Activated CD8-positive, alpha-beta memory T cell treated with anti-CD3 and anti-CD28 coated beads, Interleukin-2, amount 50 U/mL, for 1 hour (primary cell): Measurements from ENCODE around the gene SYNGR3.
A peak's percentile ranks its signal among the peaks of the same experiment; 100 is the strongest.
"Not testable (repeated sequence)": the region's sequence is repeated elsewhere in the genome, so short reads cannot be mapped to it uniquely, and the experiment has no call there.

Experiments used
- DNase-seq: peaks from one replicate; pipeline ENCODE4 v3.0.0-alpha.2; 2020; ENCODE audit errors: extremely low read depth

The SYNGR3 gene

DNA sequence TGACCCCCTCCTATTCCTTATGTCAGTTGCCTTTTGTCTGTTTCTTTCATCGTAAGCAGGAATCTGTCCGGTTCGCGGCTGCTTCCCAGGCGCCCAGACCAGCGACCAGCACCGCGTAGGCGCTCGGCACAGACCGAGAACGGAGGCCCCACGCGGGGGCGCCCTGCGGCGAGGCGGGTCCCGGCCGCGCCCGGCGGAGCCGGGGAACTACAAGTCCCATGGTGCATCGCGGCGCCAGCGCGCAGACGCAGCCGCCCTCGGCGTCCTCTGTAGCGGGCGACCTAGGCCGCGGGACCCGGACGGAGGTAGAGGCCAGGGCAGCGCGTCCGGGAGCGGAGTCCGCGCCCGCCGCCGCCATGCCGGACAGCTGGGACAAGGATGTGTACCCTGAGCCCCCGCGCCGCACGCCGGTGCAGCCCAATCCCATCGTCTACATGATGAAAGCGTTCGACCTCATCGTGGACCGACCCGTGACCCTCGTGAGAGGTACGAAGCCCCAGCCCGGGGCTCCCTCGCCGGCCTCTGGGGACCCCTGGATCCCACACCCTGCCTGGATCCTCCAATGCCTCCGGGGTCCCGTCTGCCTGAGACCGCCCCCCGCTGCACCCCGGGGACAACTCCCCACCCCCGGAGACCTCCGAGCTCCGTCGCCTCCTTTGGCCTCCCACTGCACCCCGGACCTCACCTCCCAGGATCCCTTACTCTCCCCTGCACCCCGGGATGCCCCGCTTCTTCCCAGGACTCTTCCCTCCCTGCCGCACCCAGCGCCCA, 30.3 kb upstream of the SYNGR3 start, which contains the start of gene NDUFB10:
NDUFB10 (plus strand) TSS at position 270 of the 771 bp plus-strand sequence; CDS start at position 357, 87 bp downstream.
- DNase-seq = peak; percentile 50

DNA sequence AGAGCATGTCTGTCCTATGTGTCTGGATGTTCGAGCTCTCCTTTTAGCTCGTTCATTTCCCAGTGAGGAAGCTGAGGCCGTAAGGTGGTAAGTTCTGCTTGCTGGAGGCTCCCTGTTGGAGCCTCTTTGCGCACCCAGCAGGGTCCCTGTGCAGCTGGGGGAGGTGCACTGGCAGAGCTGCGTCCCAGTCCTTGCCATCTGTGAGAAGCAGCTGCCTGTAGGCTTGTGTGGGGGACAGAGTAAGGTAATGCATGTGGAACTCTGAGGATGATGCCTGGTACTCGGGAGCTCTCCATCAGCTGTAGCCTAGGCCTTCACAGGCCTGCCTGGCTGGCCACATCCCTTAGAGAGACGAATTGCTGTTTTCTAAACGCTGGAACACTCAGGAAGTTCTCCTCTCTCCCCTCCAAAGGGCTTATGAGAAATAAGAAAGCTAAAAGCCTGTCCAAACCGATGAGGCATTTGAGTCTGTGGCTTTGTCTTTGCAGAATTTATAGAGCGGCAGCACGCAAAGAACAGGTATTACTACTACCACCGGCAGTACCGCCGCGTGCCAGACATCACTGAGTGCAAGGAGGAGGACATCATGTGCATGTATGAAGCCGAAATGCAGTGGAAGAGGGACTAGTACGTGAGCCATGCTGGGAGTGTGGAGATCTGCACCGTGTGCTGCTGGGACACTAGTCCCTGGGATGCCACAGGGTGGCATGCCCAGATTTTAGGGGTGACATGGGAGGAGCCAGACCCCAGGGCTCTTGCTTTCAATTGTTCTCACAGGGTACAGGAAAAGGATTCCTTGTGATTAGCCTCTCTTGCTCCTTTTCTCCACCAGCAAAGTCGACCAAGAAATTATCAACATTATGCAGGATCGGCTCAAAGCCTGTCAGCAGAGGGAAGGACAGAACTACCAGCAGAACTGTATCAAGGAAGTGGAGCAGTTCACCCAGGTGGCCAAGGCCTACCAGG, 28.8 kb upstream of the SYNGR3 start:
- DNase-seq = no peak

DNA sequence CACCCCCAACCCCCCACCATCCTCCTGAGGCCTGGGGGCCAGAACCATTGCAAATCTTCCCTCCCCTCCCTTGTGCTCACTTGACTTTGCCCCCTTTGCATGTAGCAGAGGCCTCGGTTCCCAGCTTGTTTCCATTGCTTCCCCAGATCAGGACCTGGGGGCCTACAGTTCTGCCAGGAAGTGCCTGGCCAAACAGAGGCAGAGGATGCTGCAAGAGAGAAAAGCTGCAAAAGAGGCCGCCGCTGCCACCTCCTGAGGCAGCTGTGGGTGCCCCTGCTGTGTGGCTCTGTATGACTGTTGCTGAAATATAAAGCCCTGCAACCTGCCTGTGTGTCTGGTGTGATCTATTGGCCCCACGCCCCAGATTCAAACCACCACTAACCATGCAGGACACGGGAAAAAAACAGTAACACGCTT, 28.1 kb upstream of the SYNGR3 start:
- DNase-seq = no peak

DNA sequence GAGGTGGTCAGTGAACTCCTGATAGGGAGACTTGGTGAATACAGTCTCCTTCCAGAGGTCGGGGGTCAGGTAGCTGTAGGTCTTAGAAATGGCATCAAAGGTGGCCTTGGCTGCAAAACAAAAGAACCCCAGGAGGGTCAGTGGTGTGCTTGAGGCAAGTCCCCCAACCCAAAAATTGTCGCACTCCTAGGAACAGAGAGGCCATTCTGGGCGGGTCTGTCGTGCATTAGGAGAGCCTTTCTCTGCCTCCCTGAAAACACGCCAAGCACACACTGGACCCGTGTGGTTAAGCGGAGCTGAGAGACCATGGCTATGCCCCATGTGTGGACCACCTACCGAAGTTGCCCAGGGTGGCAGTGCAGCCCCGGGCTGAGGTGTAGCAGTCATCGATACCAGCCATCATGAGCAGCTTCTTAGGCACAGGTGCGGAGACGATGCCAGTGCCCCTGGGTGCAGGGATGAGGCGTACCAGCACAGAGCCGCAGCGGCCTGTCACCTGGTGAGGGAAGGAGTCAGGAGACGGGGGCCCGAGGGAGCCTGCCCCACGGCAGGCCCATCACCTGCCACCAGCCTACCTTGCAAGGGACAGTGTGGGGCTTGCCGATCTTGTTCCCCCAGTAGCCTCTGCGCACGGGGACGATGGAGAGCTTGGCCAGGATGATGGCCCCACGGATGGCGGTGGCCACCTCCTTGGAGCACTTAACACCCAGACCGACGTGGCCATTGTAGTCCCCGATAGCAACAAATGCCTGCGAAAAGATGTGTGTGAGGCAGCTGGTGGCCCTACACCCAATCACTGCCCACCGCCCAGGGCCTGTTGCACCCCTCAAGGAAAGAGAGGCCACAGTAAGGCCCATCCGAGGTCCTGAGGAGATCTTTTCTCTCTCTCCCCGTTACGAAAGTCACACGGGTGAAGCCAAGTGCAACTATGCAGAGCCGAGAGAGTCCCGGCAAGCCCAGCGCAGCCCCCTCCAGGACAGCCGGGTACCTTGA, 27.3 kb upstream of the SYNGR3 start:
- DNase-seq = not testable (repeated sequence)

DNA sequence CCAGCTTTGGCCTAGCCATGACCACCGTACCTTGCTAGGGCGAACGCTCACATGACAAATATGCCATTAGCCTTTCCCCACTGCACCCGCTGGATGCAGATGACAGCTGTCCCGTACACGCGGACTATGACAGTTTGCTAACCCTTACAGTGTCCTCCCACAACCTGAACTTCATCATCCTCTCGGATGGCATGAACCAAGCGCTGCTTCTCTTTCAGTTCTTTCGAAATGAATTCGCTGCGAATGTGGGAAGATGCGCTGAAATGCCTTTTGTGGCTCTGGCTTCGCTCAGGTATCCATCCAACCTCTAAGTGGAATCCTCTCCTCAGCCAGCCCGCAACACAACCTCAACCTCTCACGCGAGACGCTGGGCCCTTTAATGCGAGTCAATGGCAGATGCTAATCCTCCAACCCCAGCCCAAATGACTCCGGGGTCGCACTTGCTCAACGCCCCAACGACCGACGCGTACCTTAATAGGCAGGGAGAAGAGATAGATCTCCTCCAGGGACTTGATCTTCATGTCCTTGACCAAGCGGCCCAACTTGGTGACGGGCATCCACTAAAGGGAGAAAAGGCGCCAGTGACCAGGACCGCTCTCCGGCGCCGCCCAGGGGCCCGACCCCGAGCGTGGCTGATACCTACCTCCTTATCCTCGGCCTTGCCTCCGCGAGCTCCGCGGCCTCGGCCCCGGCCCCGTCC, 25.8 kb upstream of the SYNGR3 start:
- DNase-seq = no peak

DNA sequence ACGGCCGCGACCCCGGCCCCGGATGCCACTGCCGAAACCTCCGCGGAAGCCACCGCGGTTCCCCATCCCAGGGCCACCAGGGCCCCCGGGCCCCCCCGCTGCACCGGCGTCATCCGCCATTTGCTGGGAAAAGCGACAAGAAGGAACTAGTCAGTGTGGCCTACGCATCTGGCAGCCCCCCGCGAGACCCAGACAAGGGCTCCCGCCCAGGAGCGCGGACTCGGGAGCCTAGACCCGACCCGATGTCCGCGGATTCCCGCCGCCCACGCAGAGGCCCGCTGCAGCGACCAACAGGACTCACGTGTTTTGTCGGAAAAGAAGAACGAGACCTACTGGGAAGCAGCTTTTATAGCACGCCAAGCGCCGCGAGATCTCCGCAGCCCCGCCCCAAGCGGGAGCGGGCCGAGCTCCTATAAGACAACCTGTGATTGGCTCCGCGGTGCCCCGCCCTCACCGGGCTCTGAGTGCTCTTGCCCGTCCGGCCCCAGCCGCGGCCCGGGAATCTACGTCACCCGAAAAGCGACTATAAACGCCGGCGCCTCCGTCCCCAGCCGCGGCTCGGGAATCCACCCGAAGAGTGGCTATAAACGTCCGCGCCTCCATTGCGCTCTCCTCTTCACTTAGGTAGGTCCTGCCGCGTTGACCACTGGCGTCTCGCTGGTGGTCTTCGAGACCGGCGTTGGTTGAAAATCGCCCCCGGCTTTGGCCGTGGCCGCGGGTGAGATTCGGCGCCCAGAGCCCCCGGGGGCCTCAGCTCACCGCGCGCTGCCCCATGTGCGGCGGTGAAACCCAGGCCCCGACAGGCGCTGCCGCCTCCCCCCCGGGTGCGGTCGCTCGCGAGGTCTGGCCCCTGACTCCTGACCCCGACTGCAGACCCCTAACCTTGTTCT, 25.0 kb upstream of the SYNGR3 start, which contains the start of gene RPS2:
RPS2 (minus strand) TSS at position 321 of the 890 bp plus-strand sequence; CDS start at position 120, 201 bp downstream.
- peak; percentile 94 for DNase-seq

DNA sequence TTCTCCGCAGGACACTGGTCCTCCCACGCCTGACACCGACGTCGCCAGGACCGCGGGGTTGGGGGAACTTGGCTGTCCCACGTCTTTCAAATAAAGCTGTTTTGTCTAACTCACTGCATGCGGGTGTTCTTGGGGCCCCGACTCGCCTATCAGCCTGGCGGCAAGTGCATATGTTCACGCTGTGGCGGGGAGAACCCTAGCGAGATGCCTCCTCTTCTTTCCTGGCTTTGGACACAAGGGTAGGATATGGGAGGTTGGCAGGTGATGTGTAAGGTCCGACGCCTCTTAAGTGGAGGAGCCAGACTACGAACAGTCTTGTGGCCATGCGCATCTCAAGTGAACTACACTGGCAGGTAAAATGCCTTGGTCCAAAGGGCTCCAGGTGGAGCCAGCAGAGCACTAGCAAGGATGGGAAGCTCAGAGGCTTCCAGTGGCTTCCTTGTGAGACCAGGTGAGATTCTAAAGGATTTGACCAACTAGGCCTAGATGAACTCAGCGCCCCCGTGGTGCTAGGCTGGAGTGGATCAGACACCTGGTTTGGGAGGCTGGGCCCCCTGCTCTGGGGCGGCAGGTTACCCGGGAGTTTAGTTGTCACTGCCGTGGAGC, 24.3 kb upstream of the SYNGR3 start:
- no peak for DNase-seq

DNA sequence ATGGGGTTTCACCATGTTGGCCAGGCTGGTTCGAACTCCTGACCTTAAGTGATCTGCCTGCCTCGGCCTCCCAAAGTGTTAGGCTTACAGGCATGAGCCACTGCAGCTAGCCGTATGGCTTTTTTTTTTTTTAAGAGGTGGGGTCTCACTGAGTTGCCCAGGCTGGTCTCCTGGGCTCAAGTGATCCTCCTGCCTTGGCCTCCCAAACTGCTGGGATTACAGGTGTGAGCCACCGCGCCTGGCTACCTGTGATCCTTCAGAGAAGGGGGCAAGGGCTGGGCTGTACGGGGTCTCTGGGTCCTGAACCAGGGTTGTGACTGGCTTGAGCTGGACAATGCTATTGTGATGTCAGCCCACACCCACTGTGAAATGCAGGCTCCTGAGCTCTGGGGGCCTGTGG, 23.3 kb upstream of the SYNGR3 start, which contains the start of gene RNF151:
RNF151 (plus strand) TSS at position 397 of the 400 bp plus-strand sequence. CDS start 26 bp downstream, outside the sequence.
- DNase-seq = no peak

DNA sequence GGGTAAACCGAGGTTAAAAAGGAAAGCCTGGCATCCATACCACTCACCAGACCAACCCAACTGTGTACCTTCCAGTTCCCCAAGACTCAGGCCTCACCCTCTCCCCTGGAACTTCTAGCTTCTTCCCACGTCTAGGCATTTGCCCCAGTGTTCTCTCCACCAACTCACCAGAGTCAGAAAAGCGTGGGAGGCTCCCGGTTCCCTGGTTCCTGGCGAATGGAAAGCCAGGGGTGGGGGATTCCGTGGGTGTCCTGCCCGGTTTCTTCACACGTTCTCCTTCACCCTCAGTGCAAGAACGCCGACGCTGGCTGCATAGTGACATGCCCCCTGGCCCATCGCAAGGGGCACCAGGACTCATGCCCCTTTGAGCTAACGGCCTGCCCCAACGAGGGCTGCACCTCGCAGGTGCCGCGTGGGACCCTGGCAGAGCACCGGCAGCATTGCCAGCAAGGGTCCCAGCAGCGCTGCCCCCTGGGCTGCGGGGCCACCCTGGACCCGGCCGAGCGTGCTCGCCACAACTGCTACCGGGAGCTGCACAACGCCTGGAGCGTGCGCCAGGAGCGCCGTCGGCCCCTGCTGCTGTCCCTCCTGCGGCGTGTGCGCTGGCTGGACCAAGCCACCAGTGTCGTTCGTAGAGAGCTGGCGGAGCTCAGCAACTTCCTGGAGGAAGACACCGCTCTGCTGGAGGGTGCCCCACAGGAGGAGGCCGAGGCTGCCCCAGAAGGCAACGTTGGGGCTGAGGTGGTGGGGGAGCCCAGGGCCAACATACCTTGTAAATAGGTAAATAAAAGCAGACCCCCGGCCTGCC, 21.4 kb upstream of the SYNGR3 start:
- DNase-seq = no peak

DNA sequence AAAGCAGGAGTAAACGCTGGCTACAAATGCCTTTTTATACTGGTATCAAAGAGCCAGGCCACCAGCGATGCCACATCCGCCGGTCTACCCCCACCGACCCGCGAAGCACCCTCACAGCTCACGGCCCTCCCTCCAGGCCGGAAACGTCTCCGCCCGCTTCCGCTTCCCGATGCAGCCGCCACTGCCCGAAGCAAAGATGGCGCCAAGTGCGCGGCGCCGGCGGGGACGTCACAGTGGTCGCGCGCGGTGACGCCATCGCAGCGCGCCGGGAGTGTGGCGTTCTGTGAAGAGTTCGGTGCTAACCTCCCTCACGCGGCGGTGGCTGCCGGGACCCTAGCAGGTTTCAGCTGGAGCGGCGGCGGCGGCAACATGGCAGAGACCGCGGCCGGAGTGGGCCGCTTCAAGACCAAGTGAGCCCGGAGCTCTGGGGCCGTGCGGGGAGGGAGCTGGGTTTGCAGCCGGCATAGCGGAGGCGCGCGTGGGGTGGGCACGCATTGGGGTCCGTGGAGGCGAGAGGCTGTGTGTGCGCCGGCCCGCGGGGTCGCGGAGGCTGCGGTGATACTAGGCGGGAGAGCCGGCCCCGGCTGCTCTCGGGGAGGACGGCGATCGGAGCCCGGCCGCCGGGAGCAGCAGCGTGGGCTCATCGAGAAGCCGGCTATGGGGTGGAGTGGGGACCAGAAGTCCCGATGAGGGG, 17.8 kb upstream of the SYNGR3 start, which contains the start of gene TBL3:
TBL3 (plus strand) TSS at position 258 of the 694 bp plus-strand sequence; CDS start at position 370, 112 bp downstream.
- peak; percentile 84 for DNase-seq

DNA sequence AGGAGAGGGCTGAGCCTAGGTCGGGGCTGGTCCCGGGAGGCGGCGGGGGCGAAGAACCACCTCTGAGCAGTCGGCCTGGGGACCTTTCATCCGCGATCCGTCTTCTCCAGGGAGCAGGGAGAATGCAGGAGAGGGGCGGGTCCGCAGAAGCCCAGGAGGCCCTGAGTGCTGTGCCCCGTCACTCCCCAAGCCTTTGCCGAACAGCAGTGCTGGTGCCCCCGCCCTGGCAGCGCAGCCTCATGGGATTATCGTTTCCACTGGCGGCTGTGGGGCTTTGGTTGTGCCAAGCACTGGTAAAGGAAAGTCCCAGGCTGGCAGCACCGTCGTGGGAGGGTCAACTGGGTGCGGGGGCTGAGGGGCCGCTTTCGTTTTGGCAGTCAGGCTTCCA, 17.3 kb upstream of the SYNGR3 start:
- DNase-seq = no peak

DNA sequence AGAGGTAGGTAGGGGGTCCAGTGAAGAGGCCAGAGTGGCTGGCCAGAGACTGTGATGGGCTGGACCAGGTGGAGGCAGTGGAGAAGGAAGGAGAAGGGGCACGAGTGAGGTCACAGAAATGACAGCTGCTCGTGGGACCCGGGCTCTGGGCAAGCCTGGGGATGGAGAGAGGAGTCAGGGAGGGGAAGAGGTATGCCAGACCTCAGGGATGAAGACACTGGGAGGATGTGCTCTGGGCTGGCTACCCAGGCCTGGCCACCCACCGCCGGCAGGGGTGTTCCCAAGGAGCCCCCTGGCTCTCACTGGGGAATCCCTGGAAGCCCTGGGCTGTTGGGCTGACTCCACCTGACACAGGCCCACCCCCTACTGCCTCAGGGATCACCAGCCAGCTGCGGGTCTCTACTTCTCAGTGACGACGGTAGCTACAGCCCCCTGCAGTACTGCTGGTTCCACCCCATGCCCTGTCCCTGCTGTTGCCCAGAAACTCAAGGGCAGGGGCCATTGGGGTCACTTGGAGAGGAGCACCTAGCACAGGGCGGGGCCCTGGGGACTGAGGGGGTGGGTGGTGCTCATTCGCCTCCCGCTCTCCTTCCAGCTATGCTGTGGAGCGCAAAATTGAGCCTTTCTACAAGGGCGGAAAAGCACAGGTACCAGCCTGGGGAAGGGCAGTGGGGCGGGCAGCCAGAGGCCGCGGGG, 16.2 kb upstream of the SYNGR3 start:
- DNase-seq = no peak

DNA sequence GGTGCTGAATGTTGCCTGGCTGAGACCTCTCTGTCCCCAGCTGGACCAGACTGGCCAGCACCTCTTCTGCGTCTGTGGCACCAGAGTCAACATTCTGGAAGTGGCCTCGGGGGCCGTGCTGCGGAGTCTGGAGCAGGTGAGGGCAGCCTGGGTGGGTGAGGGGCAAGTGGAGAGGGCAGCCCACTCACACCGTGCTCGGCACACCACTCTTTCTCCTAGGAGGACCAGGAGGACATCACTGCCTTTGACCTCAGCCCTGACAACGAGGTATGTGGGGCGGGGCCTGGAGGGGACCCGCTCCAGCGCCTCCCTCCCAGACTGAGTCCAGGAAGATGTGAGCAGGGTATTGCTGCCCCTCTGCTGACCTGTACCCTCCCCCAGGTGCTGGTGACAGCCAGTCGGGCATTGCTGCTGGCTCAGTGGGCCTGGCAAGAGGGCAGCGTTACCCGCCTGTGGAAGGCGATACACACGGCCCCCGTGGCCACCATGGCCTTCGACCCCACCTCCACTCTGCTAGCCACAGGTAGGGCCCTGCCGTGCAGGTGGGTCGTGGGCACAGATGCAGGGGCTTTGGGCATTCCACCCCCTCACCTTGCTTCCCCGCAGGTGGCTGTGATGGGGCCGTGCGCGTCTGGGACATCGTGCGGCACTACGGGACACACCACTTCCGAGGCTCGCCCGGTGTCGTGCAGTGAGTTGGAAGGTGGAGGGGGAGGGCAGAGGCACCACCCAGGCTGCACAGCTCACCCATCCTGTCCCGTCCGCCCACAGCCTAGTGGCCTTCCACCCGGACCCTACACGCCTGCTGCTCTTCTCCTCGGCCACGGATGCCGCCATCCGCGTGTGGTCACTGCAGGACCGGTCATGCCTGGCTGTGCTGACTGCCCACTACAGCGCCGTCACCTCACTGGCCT, 15.4 kb upstream of the SYNGR3 start:
- no peak for DNase-seq

DNA sequence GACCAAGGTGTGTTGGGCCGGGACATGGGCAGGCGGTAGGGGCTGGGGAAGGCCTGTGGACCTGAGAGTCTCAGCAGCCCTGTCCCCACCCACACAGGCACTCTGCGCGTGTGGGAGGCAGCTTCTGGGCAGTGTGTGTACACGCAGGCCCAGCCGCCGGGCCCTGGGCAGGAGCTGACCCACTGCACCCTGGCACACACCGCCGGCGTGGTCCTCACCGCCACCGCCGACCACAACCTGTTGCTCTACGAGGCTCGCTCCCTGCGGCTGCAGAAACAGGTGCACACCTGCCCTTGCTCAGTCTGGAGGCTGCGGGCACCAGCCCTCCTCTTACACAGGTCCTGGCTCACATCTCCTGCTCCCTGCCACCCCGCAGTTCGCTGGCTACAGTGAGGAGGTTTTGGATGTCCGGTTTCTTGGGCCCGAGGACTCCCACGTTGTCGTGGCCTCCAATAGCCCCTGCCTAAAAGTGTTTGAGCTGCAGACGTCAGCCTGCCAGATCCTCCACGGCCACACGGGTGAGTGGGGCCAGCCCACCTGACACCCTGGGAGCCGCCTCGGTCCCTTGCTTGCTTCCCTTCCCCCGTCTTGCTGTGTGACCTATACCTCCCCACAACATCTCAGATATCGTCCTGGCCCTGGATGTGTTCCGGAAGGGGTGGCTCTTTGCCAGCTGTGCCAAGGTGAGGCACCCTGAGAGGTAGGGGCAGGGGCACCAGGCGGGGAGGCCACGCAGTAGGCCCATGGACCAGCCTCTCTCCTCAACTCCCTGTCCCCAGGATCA, 14.1 kb upstream of the SYNGR3 start:
- DNase-seq = no peak

DNA sequence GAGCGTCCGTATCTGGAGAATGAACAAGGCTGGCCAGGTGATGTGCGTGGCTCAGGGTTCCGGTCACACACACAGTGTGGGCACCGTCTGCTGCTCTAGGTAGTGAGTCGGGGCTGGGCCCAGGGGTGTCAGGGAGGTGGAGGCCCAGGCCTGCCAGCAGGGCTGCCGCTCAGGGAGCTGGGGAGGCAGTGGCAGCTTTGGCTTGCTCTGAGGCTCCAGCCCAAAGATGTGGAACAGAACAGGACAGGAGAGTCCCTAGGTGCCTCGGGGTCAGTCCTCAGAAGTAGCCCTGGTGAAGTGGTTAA, 13.6 kb upstream of the SYNGR3 start:
- DNase-seq = no peak
